Effector memory CD8-positive, alpha-beta T cell (primary cell): ENCODE results near the gene RAB37.

Source experiments
- ATAC-seq: fragments of 150-1000 bp; cut with Tn5 transposase; replicated peaks from 2 replicates; pipeline ENCODE4 v1.10.0; 2021; ENCODE audit warnings: mild to moderate bottlenecking, moderate library complexity
- DNase-seq, 3 experiments: peaks; one replicate each; pipeline ENCODE4 v3.0.0; 2021
- H3K27ac Mint-ChIP-seq, 2 donors: one replicate each; pipeline ENCODE4 v1.8.0; 2022; ENCODE audit warnings: mild to moderate bottlenecking in 2 of 2, mixed read lengths in 2 of 2, moderate library complexity in 2 of 2
- H3K27me3 Mint-ChIP-seq, 2 donors: one replicate each; pipeline ENCODE4 v1.8.0; 2022; ENCODE audit warnings: mixed read lengths in 2 of 2
- H3K36me3 Mint-ChIP-seq: one replicate; pipeline ENCODE4 v1.8.0; 2022; ENCODE audit warnings: mild to moderate bottlenecking, moderate library complexity, mixed read lengths; ENCODE audit not compliant: insufficient read depth
- H3K4me1 Mint-ChIP-seq, 2 donors: one replicate each; pipeline ENCODE4 v1.8.0; 2022; ENCODE audit warnings: low read depth in 2 of 2, mixed read lengths in 2 of 2
- H3K4me3 Mint-ChIP-seq, 2 donors: one replicate each; pipeline ENCODE4 v1.8.0; 2022; ENCODE audit warnings: mild to moderate bottlenecking in 2 of 2, mixed read lengths in 2 of 2, moderate library complexity in 2 of 2
- H3K9me3 Mint-ChIP-seq, 2 donors: one replicate each; pipeline ENCODE4 v1.8.0; 2022; ENCODE audit warnings: mixed read lengths in 2 of 2

RAB37 gene

GRCh38 chr17:74712301-74712700 is 24.8 kb upstream of the RAB37 start:
- DNase-seq = no peak
- H3K4me3 Mint-ChIP-seq = peak overlapping the region in 1 of 2 donors; percentile 4

DNA sequence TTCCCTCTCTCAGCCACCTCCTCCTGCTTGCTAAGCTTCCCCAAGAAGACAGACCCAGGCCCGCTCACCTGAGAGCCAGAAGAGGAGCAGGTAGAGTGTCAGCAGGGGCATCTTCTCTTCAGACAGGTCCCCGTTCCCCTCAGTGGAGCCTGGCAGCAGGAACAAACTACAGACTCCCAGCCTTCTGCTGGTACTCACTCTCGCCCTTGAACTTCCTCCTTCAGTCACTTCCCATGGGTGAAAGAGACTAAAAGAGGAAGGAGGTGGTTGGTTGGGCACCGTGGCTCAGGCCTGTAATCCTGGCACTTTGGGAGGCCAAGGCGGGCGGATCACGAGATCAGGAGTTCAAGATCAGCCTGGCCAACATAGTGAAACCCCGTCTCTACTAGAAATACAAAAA is 24.3 kb upstream of the RAB37 start, which contains the start of gene CD300LF:
Gene CD300LF (minus strand): TSS at position 168 of the 400 bp plus-strand sequence. CDS start 57 bp downstream, at position 111.
- ATAC-seq (peak; percentile 29), DNase-seq (no peak)
- Mint-ChIP-seq H3K27me3 (peaks cover 0 to 33% of the 10 kb centered on the region in 2 donors), H3K9me3 (no peaks in the 10 kb centered on the region), H3K27ac (no peak within 1 kb of the TSS), H3K36me3 (no peaks in the 10 kb centered on the region), H3K4me3 (peak within 1 kb of the TSS in 1 of 2 donors; percentile 4), H3K4me1 (peaks cover 6 to 13% of the 10 kb centered on the region in 2 donors)

More at GRCh38 chr17:74712301-74712700, 24.8 kb upstream of the RAB37 start:
- Mint-ChIP-seq H3K9me3 (no peaks in the 10 kb centered on the region), H3K4me1 (peaks cover 6 to 13% of the 10 kb centered on the region in 2 donors), H3K27me3 (peaks cover 0 to 33% of the 10 kb centered on the region in 2 donors), H3K27ac (no peak overlapping the region), H3K36me3 (no peaks in the 10 kb centered on the region)
- no peak for ATAC-seq

DNA sequence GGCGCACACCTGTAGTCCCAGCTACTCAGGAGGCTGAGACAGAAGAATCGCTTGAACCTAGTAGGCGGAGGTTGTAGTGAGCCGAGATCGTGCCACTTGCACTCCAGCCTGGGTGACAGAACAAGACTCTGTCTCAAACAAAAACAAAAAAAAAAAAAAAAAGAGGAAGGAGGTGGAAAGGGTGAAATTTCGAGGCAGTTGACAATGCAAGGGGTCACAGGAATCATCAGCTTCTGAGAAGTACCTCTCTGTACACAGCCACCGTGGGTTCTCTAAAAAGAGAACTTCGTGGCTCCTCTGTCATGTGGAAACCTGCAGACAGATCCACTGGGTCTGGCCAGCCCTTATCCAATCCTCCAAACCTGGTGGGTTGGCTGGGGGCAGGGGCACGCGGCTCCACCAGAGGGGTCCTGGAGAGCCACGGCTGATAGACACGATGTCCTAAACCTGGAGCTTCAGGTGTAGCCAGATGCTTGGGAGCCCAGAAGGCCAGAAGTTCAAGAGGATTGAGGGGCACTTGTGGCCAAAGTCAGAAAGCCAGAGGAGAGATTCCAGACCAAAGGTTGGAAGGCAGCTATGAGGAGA is 23.8 kb upstream of the RAB37 start:
- Mint-ChIP-seq H3K36me3 (no peaks in the 10 kb centered on the region), H3K9me3 (no peaks in the 10 kb centered on the region), H3K27me3 (peaks cover 0 to 33% of the 10 kb centered on the region in 2 donors), H3K27ac (no peak overlapping the region), H3K4me1 (peaks cover 6 to 13% of the 10 kb centered on the region in 2 donors), H3K4me3 (no peak overlapping the region)
- DNase-seq = no peak
- ATAC-seq = no peak

- DNase-seq = no peak
- ATAC-seq = no peak
- Mint-ChIP-seq H3K9me3 (no peaks in the 10 kb centered on the region), H3K27me3 (peaks cover 0 to 33% of the 10 kb centered on the region in 2 donors), H3K36me3 (no peaks in the 10 kb centered on the region), H3K4me1 (peaks cover 6 to 13% of the 10 kb centered on the region in 2 donors), H3K4me3 (no peak overlapping the region), H3K27ac (no peak overlapping the region)
Measured at GRCh38 chr17:74715144-74715543, 21.9 kb upstream of the RAB37 start.

DNA sequence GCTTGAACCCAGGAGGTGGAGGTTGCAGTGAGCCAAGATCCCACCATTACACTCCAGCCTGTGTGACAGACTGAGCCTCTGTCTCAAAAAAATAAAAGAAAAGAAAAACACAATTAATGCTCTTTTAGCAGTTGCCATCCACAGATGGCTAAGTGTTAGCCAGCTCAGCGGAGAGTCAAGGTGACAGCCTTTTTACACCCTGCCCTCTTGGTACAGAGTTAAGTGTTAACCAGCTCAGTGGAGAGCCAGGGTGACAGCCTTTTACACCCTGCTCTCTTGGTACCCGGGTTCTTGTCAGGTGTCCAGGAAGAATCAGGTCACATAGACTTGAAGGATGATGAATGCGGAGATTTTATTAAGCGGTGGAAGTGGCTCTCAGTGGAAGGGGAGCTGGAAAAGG is 16.6 kb upstream of the RAB37 start:
- H3K27me3 Mint-ChIP-seq = peaks cover 0 to 10% of the 10 kb centered on the region in 2 donors
- no peak overlapping the region for H3K4me3 Mint-ChIP-seq
- H3K9me3 Mint-ChIP-seq = no peaks in the 10 kb centered on the region
- DNase-seq = no peak
- H3K4me1 Mint-ChIP-seq = no peaks in the 10 kb centered on the region
- no peak for ATAC-seq
- no peaks in the 10 kb centered on the region for H3K36me3 Mint-ChIP-seq
- no peak overlapping the region for H3K27ac Mint-ChIP-seq

GRCh38 chr17:74722782-74723181 is 14.3 kb upstream of the RAB37 start:
- no peaks in the 10 kb centered on the region for H3K36me3 Mint-ChIP-seq
- DNase-seq (no peak), ATAC-seq (no peak)
- peaks cover 0 to 10% of the 10 kb centered on the region in 2 donors for H3K27me3 Mint-ChIP-seq
- no peak overlapping the region for H3K4me3 Mint-ChIP-seq
- H3K9me3 Mint-ChIP-seq = no peaks in the 10 kb centered on the region
- H3K27ac Mint-ChIP-seq = no peak overlapping the region
- no peaks in the 10 kb centered on the region for H3K4me1 Mint-ChIP-seq

GRCh38 chr17:74723891-74724290 is 13.2 kb upstream of the RAB37 start:
- Mint-ChIP-seq H3K4me3 (no peak overlapping the region), H3K27me3 (peaks cover 0 to 10% of the 10 kb centered on the region in 2 donors)
- ATAC-seq = no peak

DNA sequence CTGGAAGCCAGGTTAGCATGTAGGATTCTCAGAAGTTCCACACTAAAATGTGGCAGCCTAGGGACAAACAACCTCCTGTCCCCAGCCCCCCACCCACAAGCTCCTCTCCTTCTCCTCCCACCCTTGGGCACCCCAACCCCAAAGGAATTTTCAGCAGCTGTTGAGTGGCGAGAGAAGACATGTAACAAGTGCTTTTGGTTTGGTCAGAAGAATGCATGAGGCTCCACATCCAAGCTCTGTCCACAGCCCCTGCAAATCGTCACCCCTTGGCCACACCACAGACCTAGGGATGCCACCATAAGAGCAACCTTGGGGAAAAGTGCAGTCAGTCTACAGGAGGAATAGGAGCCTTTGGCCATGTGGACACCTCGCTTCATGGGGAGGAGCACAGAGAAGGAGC is 11.9 kb upstream of the RAB37 start:
- ATAC-seq (no peak), DNase-seq (no peak)
- peaks cover 2 to 5% of the 10 kb centered on the region in 2 donors for H3K4me1 Mint-ChIP-seq
- H3K4me3 Mint-ChIP-seq = no peak overlapping the region
- H3K9me3 Mint-ChIP-seq = no peaks in the 10 kb centered on the region
- no peak overlapping the region for H3K27ac Mint-ChIP-seq
- peaks cover 0 to 10% of the 10 kb centered on the region in 2 donors for H3K27me3 Mint-ChIP-seq
- no peaks in the 10 kb centered on the region for H3K36me3 Mint-ChIP-seq

More at GRCh38 chr17:74723891-74724290, 13.2 kb upstream of the RAB37 start:
- Mint-ChIP-seq H3K9me3 (no peaks in the 10 kb centered on the region), H3K27ac (no peak overlapping the region), H3K36me3 (no peaks in the 10 kb centered on the region), H3K4me1 (no peaks in the 10 kb centered on the region)
- DNase-seq = no peak

DNA sequence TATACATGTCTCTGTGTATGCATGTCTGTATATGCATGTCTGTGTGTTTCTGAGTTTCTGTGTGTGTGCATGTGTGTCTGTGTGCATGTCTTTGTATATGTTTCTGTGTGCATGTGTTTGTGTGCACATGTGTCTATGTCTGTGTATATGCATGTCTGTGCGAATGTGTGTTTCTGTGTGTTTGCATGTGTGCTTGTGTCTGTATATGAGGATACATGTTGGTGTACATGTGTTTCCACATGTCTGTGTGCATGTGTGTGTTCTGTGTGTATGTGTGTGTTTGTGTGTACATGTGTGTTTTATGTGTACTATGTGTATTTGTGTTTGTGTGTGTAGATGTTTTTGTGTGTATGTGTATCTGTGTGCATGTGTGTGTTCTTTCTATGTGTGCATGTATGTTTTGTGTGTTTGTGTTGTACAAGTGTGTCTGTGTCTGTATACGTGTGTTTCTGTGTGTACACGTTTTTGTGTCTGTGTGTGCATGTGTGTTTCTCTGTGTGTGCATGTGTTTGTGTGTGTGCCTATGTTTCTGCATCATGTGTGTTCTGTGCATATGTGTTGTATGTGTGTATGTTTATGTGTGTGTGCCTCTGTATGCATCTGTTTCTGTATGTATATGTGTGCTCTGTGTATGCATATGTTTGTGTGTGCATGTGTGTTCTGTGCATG is 8.9 kb upstream of the RAB37 start:
- Mint-ChIP-seq H3K27me3 (no peaks in the 10 kb centered on the region), H3K27ac (no peak overlapping the region), H3K4me3 (no peak overlapping the region), H3K36me3 (peaks cover 3% of the 10 kb centered on the region), H3K4me1 (peaks cover 11 to 16% of the 10 kb centered on the region in 2 donors), H3K9me3 (no peaks in the 10 kb centered on the region)
- ATAC-seq = no peak
- no peak for DNase-seq

DNA sequence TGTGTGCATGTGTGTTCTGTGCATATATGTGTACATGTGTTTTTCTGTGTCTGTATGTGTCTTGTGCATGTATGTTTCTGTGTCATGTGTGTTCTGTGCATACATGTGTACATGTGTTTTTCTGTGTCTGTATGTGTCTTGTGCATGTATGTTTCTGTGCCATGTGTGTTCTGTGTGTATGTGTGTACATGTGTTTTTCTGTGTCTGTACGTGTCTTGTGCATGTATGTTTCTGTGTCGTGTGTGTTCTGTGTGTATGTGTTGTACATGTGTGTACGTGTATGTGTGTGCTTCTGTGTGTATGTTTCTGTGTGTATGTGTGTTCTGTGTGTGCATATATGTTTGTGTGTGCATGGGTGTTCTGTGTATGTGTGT is 8.4 kb upstream of the RAB37 start:
- no peak for ATAC-seq
- H3K27ac Mint-ChIP-seq = no peak overlapping the region
- H3K4me3 Mint-ChIP-seq = no peak overlapping the region
- DNase-seq = no peak
- no peaks in the 10 kb centered on the region for H3K9me3 Mint-ChIP-seq
- peaks cover 11 to 16% of the 10 kb centered on the region in 2 donors for H3K4me1 Mint-ChIP-seq
- peaks cover 3% of the 10 kb centered on the region for H3K36me3 Mint-ChIP-seq
- no peaks in the 10 kb centered on the region for H3K27me3 Mint-ChIP-seq

- H3K9me3 Mint-ChIP-seq = no peaks in the 10 kb centered on the region
- H3K4me1 Mint-ChIP-seq = peaks cover 11 to 16% of the 10 kb centered on the region in 2 donors
- no peak for ATAC-seq
- DNase-seq = no peak
- H3K27ac Mint-ChIP-seq = no peak overlapping the region
- H3K4me3 Mint-ChIP-seq = peak overlapping the region in 1 of 2 donors; percentile 42
- no peaks in the 10 kb centered on the region for H3K27me3 Mint-ChIP-seq
- H3K36me3 Mint-ChIP-seq = peaks cover 3% of the 10 kb centered on the region
Measured at GRCh38 chr17:74729368-74729767, 7.7 kb upstream of the RAB37 start.

DNA sequence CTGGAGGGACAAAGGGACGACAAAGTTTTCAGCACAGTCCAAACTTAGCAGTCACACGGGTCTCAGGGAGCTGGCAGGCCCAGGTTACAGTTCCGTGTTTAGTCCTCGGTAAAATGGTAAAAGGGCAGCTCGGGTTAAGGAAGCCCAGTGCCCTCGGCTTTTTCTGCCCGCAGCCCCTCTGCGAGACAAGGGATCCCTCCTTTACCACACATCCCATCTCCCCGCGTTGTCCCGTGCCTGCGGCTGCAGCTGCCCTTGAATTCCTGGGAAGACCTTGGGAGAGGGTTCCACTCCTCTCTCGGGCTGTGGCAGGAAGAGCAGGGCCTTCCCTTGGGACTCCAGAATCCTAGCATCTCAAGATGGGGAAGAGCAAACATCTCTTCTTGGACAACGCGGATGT is 7.2 kb upstream of the RAB37 start:
- ATAC-seq (no peak), DNase-seq (no peak)
- H3K4me1 Mint-ChIP-seq = peaks cover 16% of the 10 kb centered on the region in 2 donors
- peaks cover 3% of the 10 kb centered on the region for H3K36me3 Mint-ChIP-seq
- no peaks in the 10 kb centered on the region for H3K27me3 Mint-ChIP-seq
- H3K27ac Mint-ChIP-seq = no peak overlapping the region
- peak overlapping the region; percentile 37 to 42 for H3K4me3 Mint-ChIP-seq
- H3K9me3 Mint-ChIP-seq = no peaks in the 10 kb centered on the region

DNA sequence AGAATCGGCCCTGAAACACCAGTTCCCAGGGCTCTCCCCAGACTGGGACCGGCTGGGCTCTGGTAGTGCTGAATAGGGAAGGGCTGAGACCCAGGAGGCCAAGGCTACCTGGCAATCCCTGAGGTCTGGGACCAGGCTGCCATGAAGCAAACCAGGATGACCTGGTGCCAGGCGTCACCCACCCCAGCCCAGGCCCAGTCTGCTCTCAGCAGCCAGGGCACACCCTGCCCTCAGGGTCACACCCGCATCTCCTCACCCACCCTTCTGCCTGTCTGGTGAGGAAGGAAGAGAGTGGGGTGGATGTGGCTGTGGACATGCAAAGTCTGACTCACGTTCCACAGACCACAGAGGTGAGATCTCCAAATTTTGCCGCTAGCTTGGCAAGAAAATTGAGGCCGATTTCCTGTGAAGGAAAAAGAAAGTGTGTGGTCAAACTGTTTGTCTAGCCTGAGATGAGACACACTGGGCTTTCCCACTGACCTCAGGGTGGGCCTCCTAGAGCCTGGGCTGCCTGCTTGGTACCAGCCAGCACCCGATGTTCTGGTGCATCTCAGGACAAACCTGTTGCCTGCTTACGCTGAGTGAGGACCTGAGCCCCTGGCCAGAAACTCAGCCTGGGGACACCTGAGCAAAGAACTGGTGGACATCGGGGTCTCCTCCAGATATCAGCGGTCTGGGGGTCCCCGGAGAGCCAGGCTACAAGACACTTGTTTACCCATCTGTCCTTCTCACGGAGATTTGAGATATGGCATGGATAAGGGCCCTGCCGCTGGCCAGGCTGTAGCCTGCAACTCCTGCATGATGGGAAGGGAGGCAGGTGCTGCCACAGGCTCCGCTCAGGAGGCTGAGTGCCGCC is 6.3 kb upstream of the RAB37 start:
- Mint-ChIP-seq H3K9me3 (no peaks in the 10 kb centered on the region), H3K36me3 (peaks cover 3% of the 10 kb centered on the region), H3K4me3 (peak overlapping the region; percentile 37 to 42), H3K4me1 (peaks cover 16 to 17% of the 10 kb centered on the region in 2 donors), H3K27ac (peak overlapping the region; percentile 6 to 29), H3K27me3 (no peaks in the 10 kb centered on the region)
- DNase-seq = peak; percentile 74 to 78 (median 76)
- peak; percentile 92 for ATAC-seq
